IPS-18a (cell line): ENCODE data around the gene FAM81B.
"Not testable (repeated sequence)": the region's sequence is repeated elsewhere in the genome, so short reads cannot be mapped to it uniquely, and the experiment has no call there.

ENCODE experiments used
- H3K27ac ChIP-seq: one replicate; pipeline ENCODE4 v1.5.1; 2013; ENCODE audit warnings: low read length
- H3K27me3 ChIP-seq: one replicate; pipeline ENCODE4 v1.6.1; 2013; ENCODE audit warnings: mild to moderate bottlenecking, low read length; ENCODE audit not compliant: control insufficient read depth, insufficient read depth
- H3K36me3 ChIP-seq: one replicate; pipeline ENCODE4 v1.6.1; 2013; ENCODE audit warnings: low read depth, low read length; ENCODE audit not compliant: control insufficient read depth
- H3K4me1 ChIP-seq: one replicate; pipeline ENCODE4 v1.6.1; 2013; ENCODE audit warnings: low read depth, low read length; ENCODE audit not compliant: control insufficient read depth
- H3K4me3 ChIP-seq: one replicate; pipeline ENCODE4 v1.5.1; 2013; ENCODE audit warnings: low read length
- H3K9ac ChIP-seq: one replicate; pipeline ENCODE4 v1.6.1; 2013; ENCODE audit warnings: mild to moderate bottlenecking, low read length, moderate library complexity
- H3K9me3 ChIP-seq: one replicate; pipeline ENCODE4 v1.6.1; 2013; ENCODE audit warnings: low read depth, low read length; ENCODE audit not compliant: control insufficient read depth

FAM81B gene

DNA sequence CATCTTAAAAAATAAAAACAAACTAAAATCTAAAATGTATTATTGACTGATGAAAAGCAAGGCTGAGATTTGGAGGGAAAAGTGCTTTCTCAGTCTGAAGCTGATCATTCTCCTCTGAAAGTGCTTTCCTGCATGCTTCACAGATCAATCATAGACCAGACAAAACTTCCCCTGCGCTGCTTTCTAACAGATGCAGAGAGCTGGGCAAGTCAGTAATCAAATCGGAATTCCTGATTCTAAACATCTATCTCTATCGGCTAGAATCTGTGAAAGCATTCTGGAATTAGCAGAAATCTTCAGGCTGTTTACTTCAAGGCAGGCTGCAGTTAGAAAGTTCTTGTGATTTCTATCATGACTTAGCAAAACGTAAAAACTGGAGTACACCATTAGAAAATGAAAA is 15.6 kb upstream of the FAM81B start:
- H3K27ac ChIP-seq: no peak overlapping the region
- no peaks in the 10 kb centered on the region for H3K36me3 ChIP-seq
- H3K4me1 ChIP-seq: no peaks in the 10 kb centered on the region
- H3K4me3 ChIP-seq: no peak overlapping the region
- no peaks in the 10 kb centered on the region for H3K27me3 ChIP-seq
- no peaks in the 10 kb centered on the region for H3K9me3 ChIP-seq
- no peak overlapping the region for H3K9ac ChIP-seq

- H3K27ac ChIP-seq: no peak overlapping the region
- H3K4me3 ChIP-seq: no peak overlapping the region
- H3K27me3 ChIP-seq: no peaks in the 10 kb centered on the region
- no peaks in the 10 kb centered on the region for H3K9me3 ChIP-seq
- no peaks in the 10 kb centered on the region for H3K4me1 ChIP-seq
- no peaks in the 10 kb centered on the region for H3K36me3 ChIP-seq
- no peak overlapping the region for H3K9ac ChIP-seq
Measured at GRCh38 chr5:95379133-95379532, 12.0 kb upstream of the FAM81B start.

DNA sequence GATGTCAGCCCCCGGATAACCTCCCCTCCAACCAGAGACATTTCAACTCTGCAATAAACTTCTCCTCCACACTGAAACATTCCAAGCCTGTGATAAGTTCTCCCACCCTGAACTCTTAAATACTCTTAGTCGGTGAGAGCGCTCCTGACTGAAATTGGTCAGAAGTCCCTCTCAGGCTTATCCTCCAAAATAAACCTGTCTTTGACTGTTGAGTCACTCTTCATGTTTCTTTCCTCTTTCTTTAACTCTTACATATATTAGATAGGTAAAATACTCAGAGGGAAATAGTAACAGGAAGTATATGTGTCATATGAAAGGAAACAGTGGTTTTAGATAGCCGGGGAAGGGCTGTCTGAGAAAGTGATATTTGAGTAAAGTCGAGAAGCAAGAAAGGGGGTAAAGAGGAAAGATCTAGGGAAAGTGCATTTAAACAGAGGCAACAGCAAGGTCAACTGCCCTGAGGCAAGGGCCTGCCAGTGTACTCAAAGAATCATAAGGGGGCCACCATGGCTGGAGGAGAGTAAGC is 11.0 kb upstream of the FAM81B start:
- H3K27ac ChIP-seq: no peak overlapping the region
- H3K27me3 ChIP-seq: no peaks in the 10 kb centered on the region
- H3K9ac ChIP-seq: no peak overlapping the region
- no peaks in the 10 kb centered on the region for H3K9me3 ChIP-seq
- H3K4me1 ChIP-seq: no peaks in the 10 kb centered on the region
- H3K4me3 ChIP-seq: no peak overlapping the region
- no peaks in the 10 kb centered on the region for H3K36me3 ChIP-seq

DNA sequence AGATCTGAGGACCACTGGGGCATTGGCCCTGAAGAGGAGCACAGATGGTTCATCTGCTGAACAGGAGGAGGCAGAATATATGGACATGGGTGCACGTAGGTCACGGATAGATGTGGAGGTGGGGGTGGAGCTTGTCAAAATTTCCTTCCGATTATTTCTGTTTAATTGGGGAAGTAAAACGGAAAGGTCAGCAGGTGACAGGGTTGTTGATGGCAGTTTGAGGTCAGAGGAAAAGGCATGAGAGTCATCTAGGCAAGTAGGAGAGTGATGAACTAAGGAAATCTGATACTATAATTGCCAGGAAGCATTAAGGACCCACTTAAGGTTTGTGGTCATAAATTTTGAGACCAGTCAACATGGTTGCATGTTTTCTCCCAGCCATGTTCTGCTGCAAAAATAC is 8.4 kb upstream of the FAM81B start:
- Histone ChIP-seq H3K9me3 (no peaks in the 10 kb centered on the region), H3K27me3 (no peaks in the 10 kb centered on the region), H3K27ac (no peak overlapping the region), H3K9ac (no peak overlapping the region), H3K4me1 (no peaks in the 10 kb centered on the region), H3K36me3 (no peaks in the 10 kb centered on the region), H3K4me3 (no peak overlapping the region)

DNA sequence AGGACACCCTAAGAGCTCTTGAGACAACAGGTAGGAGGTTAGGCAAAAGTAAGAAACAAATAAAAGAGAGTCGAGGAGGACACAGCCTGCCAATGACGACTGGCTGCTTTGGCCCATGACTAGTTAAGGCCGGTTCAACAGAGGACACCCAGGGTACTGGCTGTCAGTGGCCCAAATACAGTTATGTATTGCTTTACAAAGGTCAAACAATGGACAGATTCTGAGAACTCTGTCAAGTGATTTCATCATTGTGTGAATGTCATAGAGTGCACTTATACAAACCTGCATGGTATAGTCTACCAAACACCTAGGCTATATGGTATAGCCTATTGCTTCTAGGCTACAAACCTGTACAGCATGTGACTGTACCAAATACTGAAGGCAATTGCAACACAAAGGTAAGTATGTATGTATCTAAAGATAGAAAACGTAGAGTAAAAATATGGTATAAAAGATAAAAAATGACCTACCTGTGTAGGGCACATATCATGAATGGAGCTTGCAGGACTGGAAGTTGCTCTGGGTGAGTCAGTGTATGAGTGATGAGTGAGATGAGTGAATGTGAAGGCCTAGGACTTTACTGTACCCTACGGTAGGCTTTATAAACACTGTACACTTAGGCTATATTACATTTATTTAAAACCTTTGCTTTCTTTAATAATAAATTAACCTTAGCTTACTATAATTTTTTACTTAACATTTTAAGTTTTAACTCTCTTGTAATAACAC is 6.5 kb upstream of the FAM81B start:
- H3K27ac ChIP-seq: no peak overlapping the region
- no peaks in the 10 kb centered on the region for H3K9me3 ChIP-seq
- no peak overlapping the region for H3K4me3 ChIP-seq
- no peaks in the 10 kb centered on the region for H3K36me3 ChIP-seq
- H3K9ac ChIP-seq: no peak overlapping the region
- H3K4me1 ChIP-seq: no peaks in the 10 kb centered on the region
- H3K27me3 ChIP-seq: no peaks in the 10 kb centered on the region

- H3K4me3 ChIP-seq: no peak overlapping the region
- no peak overlapping the region for H3K27ac ChIP-seq
- H3K4me1 ChIP-seq: no peaks in the 10 kb centered on the region
- no peaks in the 10 kb centered on the region for H3K9me3 ChIP-seq
- no peak overlapping the region for H3K9ac ChIP-seq
- no peaks in the 10 kb centered on the region for H3K36me3 ChIP-seq
- H3K27me3 ChIP-seq: no peaks in the 10 kb centered on the region
Measured at GRCh38 chr5:95385334-95385733, 5.8 kb upstream of the FAM81B start.

DNA sequence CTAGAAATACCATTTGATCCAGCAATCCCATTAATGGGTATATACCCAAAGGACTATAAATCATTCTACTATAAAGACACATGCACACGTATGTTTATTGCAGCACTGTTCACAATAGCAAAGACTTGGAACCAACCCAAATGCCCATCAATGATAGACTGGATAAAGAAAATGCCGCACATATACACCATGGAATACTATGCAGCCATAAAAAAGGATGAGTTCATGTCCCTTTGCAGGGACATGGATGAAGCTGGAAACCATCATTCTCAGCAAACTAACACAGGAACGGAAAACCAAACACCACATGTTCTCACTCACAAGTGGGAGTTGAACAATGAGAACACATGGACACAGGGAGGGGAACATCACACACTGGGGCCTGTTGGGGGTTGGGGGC is 799 bp downstream of the FAM81B start:
- H3K27me3 ChIP-seq, H3K27ac ChIP-seq, H3K4me1 ChIP-seq, H3K4me3 ChIP-seq, H3K9ac ChIP-seq, H3K36me3 ChIP-seq, H3K9me3 ChIP-seq: not testable (repeated sequence)

DNA sequence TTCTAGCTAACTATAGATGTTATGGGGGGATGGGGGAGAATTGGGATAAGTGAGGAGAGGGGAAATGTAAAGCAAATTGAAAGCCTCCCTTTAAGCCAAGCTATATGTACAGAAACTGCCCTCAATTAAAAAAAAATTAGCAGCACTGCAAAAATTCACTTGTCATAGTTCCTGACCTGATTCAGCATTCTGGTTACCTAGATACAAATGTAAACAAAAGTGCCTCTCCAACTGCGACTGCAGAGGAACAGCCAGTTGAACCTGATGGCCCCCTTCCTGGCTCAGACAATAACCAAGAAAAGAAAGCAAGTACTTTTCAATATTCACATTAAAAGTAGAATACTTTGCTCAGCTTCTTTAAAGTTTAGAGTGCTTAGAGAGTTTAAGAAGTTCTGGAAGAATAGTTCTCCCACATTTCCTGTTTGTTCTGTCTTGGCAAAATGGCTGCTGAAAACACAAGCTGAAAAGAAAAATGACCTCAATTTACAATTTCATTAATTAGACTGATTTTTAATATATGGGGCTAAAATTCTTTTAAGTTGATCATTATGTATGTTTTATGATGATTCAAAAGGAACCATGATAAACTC is 1.5 kb downstream of the FAM81B start:
- peaks cover 9% of the 10 kb centered on the region for H3K4me1 ChIP-seq
- H3K9ac ChIP-seq: peak overlapping the region; percentile 60
- no peaks in the 10 kb centered on the region for H3K9me3 ChIP-seq
- H3K36me3 ChIP-seq: no peaks in the 10 kb centered on the region
- peak overlapping the region; percentile 70 for H3K27ac ChIP-seq
- no peaks in the 10 kb centered on the region for H3K27me3 ChIP-seq
- no peak overlapping the region for H3K4me3 ChIP-seq

GRCh38 chr5:95393279-95393678 is 2.1 kb downstream of the FAM81B start:
- H3K9ac ChIP-seq: peak overlapping the region; percentile 60
- H3K27me3 ChIP-seq: no peaks in the 10 kb centered on the region
- no peaks in the 10 kb centered on the region for H3K9me3 ChIP-seq
- no peak overlapping the region for H3K4me3 ChIP-seq
- peaks cover 9% of the 10 kb centered on the region for H3K4me1 ChIP-seq
- H3K27ac ChIP-seq: peak overlapping the region; percentile 70
- H3K36me3 ChIP-seq: no peaks in the 10 kb centered on the region

- no peak overlapping the region for H3K4me3 ChIP-seq
Measured at GRCh38 chr5:95398989-95399388, 7.8 kb downstream of the FAM81B start.

DNA sequence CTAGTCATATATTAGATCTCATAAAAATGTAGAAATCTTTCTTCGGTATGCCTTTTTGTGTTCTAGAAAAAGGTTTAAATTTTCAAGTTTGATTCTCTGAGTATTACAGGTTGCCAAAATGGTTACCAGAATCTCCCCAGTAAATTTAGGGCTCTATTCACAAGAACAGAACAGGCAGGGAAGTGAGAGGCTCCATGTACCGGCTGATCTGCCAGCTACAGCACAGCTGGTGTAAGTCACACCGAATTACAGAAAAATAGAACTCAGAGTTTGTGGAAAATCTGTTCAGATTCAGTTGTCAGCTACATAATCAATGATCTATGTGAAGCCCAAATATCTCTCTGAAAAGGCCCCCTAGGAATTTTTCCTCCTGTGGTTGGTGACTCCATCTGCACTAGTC is 10.5 kb downstream of the FAM81B start:
- no peak overlapping the region for H3K9ac ChIP-seq
- no peaks in the 10 kb centered on the region for H3K9me3 ChIP-seq
- no peaks in the 10 kb centered on the region for H3K36me3 ChIP-seq
- H3K27me3 ChIP-seq: no peaks in the 10 kb centered on the region
- peaks cover 3% of the 10 kb centered on the region for H3K4me1 ChIP-seq
- H3K4me3 ChIP-seq: no peak overlapping the region
- H3K27ac ChIP-seq: no peak overlapping the region

More at GRCh38 chr5:95398989-95399388, 7.8 kb downstream of the FAM81B start:
- H3K9me3 ChIP-seq: no peaks in the 10 kb centered on the region
- H3K9ac ChIP-seq: no peak overlapping the region
- no peaks in the 10 kb centered on the region for H3K36me3 ChIP-seq
- no peak overlapping the region for H3K27ac ChIP-seq
- H3K27me3 ChIP-seq: no peaks in the 10 kb centered on the region
- H3K4me1 ChIP-seq: peaks cover 3% of the 10 kb centered on the region

DNA sequence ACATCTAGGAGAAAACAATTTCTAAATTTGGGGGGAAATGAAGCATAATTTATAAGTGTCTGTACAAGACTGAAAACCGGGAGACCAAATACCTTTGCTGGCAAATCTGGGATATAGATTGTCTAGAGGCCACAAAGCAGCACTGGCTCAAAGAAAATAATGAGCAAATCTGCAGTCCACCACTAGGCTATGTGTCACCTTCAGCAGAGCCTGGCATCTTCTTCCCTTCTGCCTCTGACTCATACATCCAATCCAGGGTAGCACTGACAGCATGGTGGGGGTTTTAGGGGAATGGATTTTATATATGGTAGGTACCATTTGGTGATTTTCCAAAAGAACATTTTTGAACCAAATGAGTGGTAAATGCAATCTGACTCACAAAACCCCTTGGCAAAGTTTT is 12.8 kb downstream of the FAM81B start:
- no peak overlapping the region for H3K9ac ChIP-seq
- H3K4me3 ChIP-seq: no peak overlapping the region
- H3K36me3 ChIP-seq: no peaks in the 10 kb centered on the region
- H3K4me1 ChIP-seq: peaks cover 3% of the 10 kb centered on the region
- H3K27ac ChIP-seq: no peak overlapping the region
- H3K9me3 ChIP-seq: no peaks in the 10 kb centered on the region
- H3K27me3 ChIP-seq: no peaks in the 10 kb centered on the region
